GM12878 (cell line): ENCODE measurements around the gene RALGAPA2. TPM values are rescaled to one million over a fixed set of nuclear protein-coding genes. Genes with fewer than 3 reads are reported as not detected.

Experiments used
- ATAC-seq: fragments of 200-7000 bp; cut with Tn5 transposase; 3 replicates; pipeline ENCODE4 v1.9.1; 2020; ENCODE audit warnings: mild to moderate bottlenecking, moderate library complexity
- BruUV-seq: library from RNA; stranded (reverse); fragments of 400-500 nt; replicated peaks from 2 replicates; lab custom pipeline; 2021; lab: Mats Ljungman, UMichigan
- CTCF ChIA-PET: fragments of 300-600 bp; sonication (Branson Sonifier 250); formaldehyde crosslinking; extraction: SDS; loops from one replicate; lab custom pipeline; 2021; ENCODE audit warnings: inconsistent platforms; lab: Yijun Ruan, JAX
- POLR2A ChIA-PET: fragments of 350-600 bp; formaldehyde crosslinking; extraction: SDS; loops from one replicate; lab custom pipeline; 2021; ENCODE audit warnings: inconsistent platforms; lab: Charles Lee
- RAD21 ChIA-PET: fragments of 300-600 bp; sonication (Branson Sonifier 250); formaldehyde crosslinking; loops from one replicate; lab custom pipeline; 2023; ENCODE audit warnings: antibody characterized with exemption; ENCODE audit not compliant: unreplicated experiment; lab: Charles Lee
- SMC1A ChIA-PET: fragments of 300-600 bp; sonication (Branson Sonifier 250); formaldehyde crosslinking; loops from one replicate; lab custom pipeline; 2023; ENCODE audit not compliant: unreplicated experiment, uncharacterized antibody; lab: Charles Lee
- DNase-seq: peaks from one replicate; pipeline ENCODE4 v3.0.0-alpha.2; 2011; ENCODE audit warnings: low read depth, low spot score
- FAIRE-seq: peaks from 3 replicates; lab custom pipeline; 2011; peaks lifted over from hg19 to GRCh38; lab: Jason Lieb, UNC
- H2AFZ ChIP-seq: 2 replicates; pipeline ENCODE4 v1.6.0; 2011; ENCODE audit warnings: low read depth, low read length, control low read depth; ENCODE audit not compliant: control insufficient read depth
- H3K27ac ChIP-seq: 2 replicates; pipeline ENCODE4 v1.5.1; 2011; ENCODE audit warnings: control low read depth; ENCODE audit not compliant: control insufficient read depth, insufficient read depth
- H3K27me3 ChIP-seq, 2 experiments: replicated peaks in 1 of 2; 2 replicates each; pipeline versions ENCODE4 v1.6.0 to v1.6.1; 2011; ENCODE audit warnings: low read length in 1 of 2; ENCODE audit not compliant: control insufficient read depth in 2 of 2, insufficient read depth in 2 of 2
- H3K36me3 ChIP-seq, 2 experiments: 2 replicates each; pipeline ENCODE4 v1.5.1; 2011; ENCODE audit warnings: low read length in 1 of 2; ENCODE audit not compliant: control insufficient read depth in 2 of 2, insufficient read depth in 2 of 2
- H3K4me1 ChIP-seq: 2 replicates; pipeline ENCODE4 v1.6.1; 2011; ENCODE audit warnings: mild to moderate bottlenecking, low read length, moderate library complexity, mixed read lengths; ENCODE audit not compliant: control insufficient read depth, insufficient read depth
- H3K4me2 ChIP-seq: 2 replicates; pipeline ENCODE4 v1.6.0; 2011; ENCODE audit warnings: control low read depth; ENCODE audit not compliant: control insufficient read depth, insufficient read depth
- H3K4me3 ChIP-seq: fragments of 200-600 bp; sonication (generic); 2 replicates; pipeline ENCODE4 v1.5.1; 2016
- H3K79me2 ChIP-seq: 2 replicates; pipeline ENCODE4 v1.6.0; 2011; ENCODE audit warnings: low read length; ENCODE audit not compliant: control insufficient read depth, insufficient read depth
- H3K9ac ChIP-seq: 2 replicates; pipeline ENCODE4 v1.8.0; 2011; ENCODE audit warnings: low read length, control low read depth, mixed read lengths; ENCODE audit not compliant: control insufficient read depth, insufficient read depth
- H3K9me3 ChIP-seq: replicated peaks from 3 replicates; pipeline ENCODE4 v1.5.1; 2011; ENCODE audit warnings: mild to moderate bottlenecking, low read length; ENCODE audit not compliant: control insufficient read depth, insufficient read depth
- H4K20me1 ChIP-seq: 2 replicates; pipeline ENCODE4 v1.6.0; 2011; ENCODE audit not compliant: control insufficient read depth, insufficient read depth
- BMI1 ChIP-seq: fragments of 450-650 bp; IDR thresholded peaks from 2 replicates; pipeline ENCODE4 v1.6.1; 2016; ENCODE audit warnings: mild to moderate bottlenecking, moderate library complexity, borderline replicate concordance
- EGR1 ChIP-seq, 2 experiments: IDR thresholded peaks; 1 replicate in 1 of 2; 2 replicates in 1 of 2; pipeline ENCODE4 v1.6.1; 2011 to 2012; ENCODE audit warnings: low read depth in 2 of 2, low read length in 2 of 2, borderline replicate concordance in 1 of 2, mild to moderate bottlenecking in 1 of 2, moderate library complexity in 1 of 2
- ESRRA ChIP-seq: IDR thresholded peaks from 2 replicates; pipeline ENCODE4 v1.6.1; 2012; ENCODE audit warnings: mild to moderate bottlenecking, low read length, improper control_type of control experiment
- KDM1A ChIP-seq: fragments of 200-600 bp; sonication (generic); IDR thresholded peaks from 2 replicates; pipeline ENCODE4 v1.6.1; 2016; ENCODE audit warnings: borderline replicate concordance
- MYC ChIP-seq: IDR thresholded peaks from 2 replicates; pipeline ENCODE4 v1.6.1; 2011; ENCODE audit warnings: mild to moderate bottlenecking, low read length, moderate library complexity, inconsistent platforms; ENCODE audit not compliant: insufficient read depth, insufficient replicate concordance, insufficient read length, severe bottlenecking
- NR2C2 ChIP-seq: IDR thresholded peaks from 2 replicates; pipeline ENCODE4 v1.6.1; 2011; ENCODE audit warnings: borderline replicate concordance, low read depth; ENCODE audit not compliant: control insufficient read depth, insufficient read length
- TARDBP ChIP-seq: IDR thresholded peaks from 2 replicates; pipeline ENCODE4 v1.6.1; 2016; ENCODE audit warnings: borderline replicate concordance
- TBL1XR1 ChIP-seq: IDR thresholded peaks from 2 replicates; pipeline ENCODE4 v1.6.1; 2012; ENCODE audit warnings: low read depth, low read length, improper control_type of control experiment
- ZNF217 ChIP-seq: fragments of 450-650 bp; IDR thresholded peaks from 2 replicates; pipeline ENCODE4 v1.6.1; 2017; ENCODE audit warnings: antibody characterized with exemption, mild to moderate bottlenecking
- ZSCAN29 ChIP-seq: fragments of 450-650 bp; IDR thresholded peaks from 2 replicates; pipeline ENCODE4 v1.6.1; 2017; ENCODE audit warnings: mild to moderate bottlenecking, moderate library complexity
- WGBS: methylation state at CpG from one replicate; pipeline ENCODE4 v1.1.6; 2016; ENCODE audit warnings: low lambda C conversion rate; ENCODE audit not compliant: insufficient replicate concordance, insufficient coverage; ENCODE audit errors: missing lambda C conversion rate; 5-methylcytosine and 5-hydroxymethylcytosine counted together
- in situ Hi-C: fragments of 300-500 bp; cut with MboI; formaldehyde crosslinking; loops from 9 replicates; pipeline ENCODE4 v1.14.3; 2018; ENCODE audit warnings: mixed read lengths
- intact Hi-C: fragments of 100-400 bp; cut with micrococcal nuclease; formaldehyde crosslinking; loops from one replicate; pipeline ENCODE4 v1.14.2; 2022; ENCODE audit not compliant: unreplicated experiment
- polyA plus RNA-seq, 11 experiments: library from polyadenylated mRNA; depleted of rRNA in 4 of 11; unstranded in 6 of 11; stranded (reverse) in 5 of 11; fragments of >200 nt; fragmentation: Nextera tagmentation in 4 of 11; fragmentation: Illumina TruSeq in 1 of 11; extraction: Ambion mirVana in 4 of 11; extraction: Trizol in 1 of 11; gene quantifications; 1 replicate in 1 of 11; 2 replicates in 10 of 11; pipeline versions ENCODE4 v1.2.1 to v1.2.3, GENCODE V29; 2011 to 2016; ENCODE audit warnings: inconsistent platforms in 2 of 11, missing spikeins in 2 of 11, low read depth in 1 of 11
- total RNA-seq, 4 experiments: library from RNA; depleted of rRNA in 3 of 4; stranded (reverse); fragments of >200 nt in 3 of 4; fragmentation: Illumina TruSeq in 1 of 4; extraction: Trizol in 1 of 4; gene quantifications; 2 replicates each; pipeline versions ENCODE4 v1.2.1 to v1.2.3, GENCODE V29; 2013 to 2021
- TF ChIP-seq, protein P1 (sequence below): fragments of 450-650 bp; IDR thresholded peaks from 2 replicates; pipeline ENCODE4 v1.6.1; 2014; ENCODE audit warnings: mild to moderate bottlenecking
- TF ChIP-seq, protein P2 (sequence below), 3 experiments: IDR thresholded peaks in 2 of 3; conservative IDR thresholded peaks in 1 of 3; 2 replicates each; pipeline ENCODE4 v1.5.1; 2011; ENCODE audit warnings: low read depth in 3 of 3, low read length in 3 of 3, mild to moderate bottlenecking in 3 of 3, control low read depth in 2 of 3, moderate library complexity in 2 of 3, inconsistent platforms in 1 of 3, mixed read lengths in 1 of 3; ENCODE audit not compliant: control insufficient read depth in 2 of 3, insufficient read depth in 1 of 3; ENCODE audit errors: extremely low read depth in 1 of 3
- TF ChIP-seq, protein P3 (sequence below): fragments of 450-650 bp; IDR thresholded peaks from 2 replicates; pipeline ENCODE4 v1.6.1; 2017; ENCODE audit warnings: borderline replicate concordance

RALGAPA2 gene
- total and polyA plus RNA-seq, 10 of the 15 experiments (the other 5 are each of a cell fraction or from before 2014, with no cell fraction given) = 2.9 to 29.4 (median 19.6) TPM

DNA sequence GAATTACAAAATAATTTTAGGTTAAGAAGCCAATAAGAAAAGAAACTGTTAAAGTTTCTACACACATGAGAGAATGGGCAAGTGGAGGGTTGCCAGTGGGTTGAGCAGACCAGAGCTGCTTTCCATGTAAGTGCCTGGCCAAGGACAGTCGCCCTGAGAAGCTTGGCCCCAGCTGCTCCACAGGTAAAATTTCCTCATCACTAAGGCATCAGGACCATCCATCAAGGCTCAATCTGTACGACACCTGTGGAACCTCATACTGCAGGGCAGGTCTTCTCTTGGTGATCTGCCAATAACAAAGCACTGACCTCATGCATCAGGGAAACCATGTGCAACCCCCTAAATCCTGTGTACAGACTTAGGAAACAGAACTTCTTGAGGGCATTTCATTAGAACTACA is 229.1 kb downstream of the RALGAPA2 start:
- H2AFZ ChIP-seq = no peak overlapping the region
- peaks cover 4% of the 10 kb centered on the region for H3K4me1 ChIP-seq
- in situ Hi-C loops (no loop called here), intact Hi-C loops (loop anchor here (10.0 kb wide), 1 partner anchor 119 kb away; the partner anchor contains the start of gene INSM1)
- H3K79me2 ChIP-seq = no peaks in the 10 kb centered on the region
- no peak for ATAC-seq
- ChIA-PET CTCF (no interaction called here), RAD21 (no interaction called here), POLR2A (interaction anchor here (1.4 kb wide), 1 partner anchor 9 kb away, joined by 3 read pairs; no protein-coding TSS in a partner anchor), SMC1A (interaction anchor here (1.3 to 2.0 kb wide), 4 partner anchors 9 to 28 kb away, joined by 3 to 9 read pairs (median 4); no protein-coding TSS in a partner anchor)
- FAIRE-seq = no peak
- H4K20me1 ChIP-seq = no peaks in the 10 kb centered on the region
- no peak overlapping the region for H3K27ac ChIP-seq
- WGBS = 47% methylated on average over 2 of the region's 2 CpGs
- peaks cover 0 to 6% of the 10 kb centered on the region in 2 experiments; a peak in 1 of 4 replicates for H3K36me3 ChIP-seq
- TF ChIP-seq MYC = no peak
- no peak for TF ChIP-seq BMI1
- TF ChIP-seq TARDBP = no peak
- TF ChIP-seq KDM1A = no peak
- TF ChIP-seq, protein P1, sequence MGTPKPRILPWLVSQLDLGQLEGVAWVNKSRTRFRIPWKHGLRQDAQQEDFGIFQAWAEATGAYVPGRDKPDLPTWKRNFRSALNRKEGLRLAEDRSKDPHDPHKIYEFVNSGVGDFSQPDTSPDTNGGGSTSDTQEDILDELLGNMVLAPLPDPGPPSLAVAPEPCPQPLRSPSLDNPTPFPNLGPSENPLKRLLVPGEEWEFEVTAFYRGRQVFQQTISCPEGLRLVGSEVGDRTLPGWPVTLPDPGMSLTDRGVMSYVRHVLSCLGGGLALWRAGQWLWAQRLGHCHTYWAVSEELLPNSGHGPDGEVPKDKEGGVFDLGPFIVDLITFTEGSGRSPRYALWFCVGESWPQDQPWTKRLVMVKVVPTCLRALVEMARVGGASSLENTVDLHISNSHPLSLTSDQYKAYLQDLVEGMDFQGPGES = no peak
- TF ChIP-seq ZSCAN29 = no peak
- no peak for TF ChIP-seq TBL1XR1
- TF ChIP-seq, protein P2, sequence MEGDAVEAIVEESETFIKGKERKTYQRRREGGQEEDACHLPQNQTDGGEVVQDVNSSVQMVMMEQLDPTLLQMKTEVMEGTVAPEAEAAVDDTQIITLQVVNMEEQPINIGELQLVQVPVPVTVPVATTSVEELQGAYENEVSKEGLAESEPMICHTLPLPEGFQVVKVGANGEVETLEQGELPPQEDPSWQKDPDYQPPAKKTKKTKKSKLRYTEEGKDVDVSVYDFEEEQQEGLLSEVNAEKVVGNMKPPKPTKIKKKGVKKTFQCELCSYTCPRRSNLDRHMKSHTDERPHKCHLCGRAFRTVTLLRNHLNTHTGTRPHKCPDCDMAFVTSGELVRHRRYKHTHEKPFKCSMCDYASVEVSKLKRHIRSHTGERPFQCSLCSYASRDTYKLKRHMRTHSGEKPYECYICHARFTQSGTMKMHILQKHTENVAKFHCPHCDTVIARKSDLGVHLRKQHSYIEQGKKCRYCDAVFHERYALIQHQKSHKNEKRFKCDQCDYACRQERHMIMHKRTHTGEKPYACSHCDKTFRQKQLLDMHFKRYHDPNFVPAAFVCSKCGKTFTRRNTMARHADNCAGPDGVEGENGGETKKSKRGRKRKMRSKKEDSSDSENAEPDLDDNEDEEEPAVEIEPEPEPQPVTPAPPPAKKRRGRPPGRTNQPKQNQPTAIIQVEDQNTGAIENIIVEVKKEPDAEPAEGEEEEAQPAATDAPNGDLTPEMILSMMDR (IDR thresholded peaks at IDR 0.05 in 2 of 3, conservative IDR thresholded peaks at IDR 0.05 in 1 of 3; ENCODE audit: control insufficient read depth in 2 of 3, extremely low read depth in 1 of 3, insufficient read depth in 1 of 3, low read depth in 3 of 3, low read length in 3 of 3) = no peak
- TF ChIP-seq ZNF217 = no peak
- TF ChIP-seq ESRRA = no peak
- no peak for TF ChIP-seq EGR1 (IDR thresholded peaks at IDR 0.05; ENCODE audit: borderline replicate concordance in 1 of 2, low read depth in 2 of 2, low read length in 2 of 2)
- TF ChIP-seq NR2C2 = no peak
- TF ChIP-seq, protein P3, sequence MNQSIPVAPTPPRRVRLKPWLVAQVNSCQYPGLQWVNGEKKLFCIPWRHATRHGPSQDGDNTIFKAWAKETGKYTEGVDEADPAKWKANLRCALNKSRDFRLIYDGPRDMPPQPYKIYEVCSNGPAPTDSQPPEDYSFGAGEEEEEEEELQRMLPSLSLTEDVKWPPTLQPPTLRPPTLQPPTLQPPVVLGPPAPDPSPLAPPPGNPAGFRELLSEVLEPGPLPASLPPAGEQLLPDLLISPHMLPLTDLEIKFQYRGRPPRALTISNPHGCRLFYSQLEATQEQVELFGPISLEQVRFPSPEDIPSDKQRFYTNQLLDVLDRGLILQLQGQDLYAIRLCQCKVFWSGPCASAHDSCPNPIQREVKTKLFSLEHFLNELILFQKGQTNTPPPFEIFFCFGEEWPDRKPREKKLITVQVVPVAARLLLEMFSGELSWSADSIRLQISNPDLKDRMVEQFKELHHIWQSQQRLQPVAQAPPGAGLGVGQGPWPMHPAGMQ = no peak
- no peaks in the 10 kb centered on the region for H3K9me3 ChIP-seq
- no peak overlapping the region for H3K4me3 ChIP-seq
- no peaks in the 10 kb centered on the region for H3K27me3 ChIP-seq
- H3K9ac ChIP-seq = no peak overlapping the region
- DNase-seq = no peak
- H3K4me2 ChIP-seq = no peak overlapping the region
- BruUV-seq = no TSS peak
